Measurements from ENCODE around the gene PBX1. TPM values are rescaled to one million over a fixed set of nuclear protein-coding genes. Genes with fewer than 3 reads are reported as not detected.
A peak's percentile ranks its signal among the peaks of the same experiment; 100 is the strongest.

Gene PBX1
- total and polyA plus RNA-seq, 2 experiments from 2014 or later = 40.0 to 104 TPM

GRCh38 chr1:164604541-164604940 lies 45.6 kb downstream of the PBX1 start:
- Mint-ChIP-seq H3K36me3 (ENCODE audit: low read depth) (peaks cover 18% of the 10 kb centered on the region; the same call in 2 of the 3 replicates), H3K27ac (no peak overlapping the region), H3K4me1 (peaks cover 85% of the 10 kb centered on the region), H3K27me3 (ENCODE audit: insufficient read depth, low read depth, poor library complexity) (peaks cover 12% of the 10 kb centered on the region), H3K9me3 (no peaks in the 10 kb centered on the region), H3K4me3 (peak overlapping the region; percentile 7; the same call in 1 of the 3 replicates)
- DNase-seq (ENCODE audit: low spot score) = no peak
- H3K79me2 ChIP-seq (replicated peaks; ENCODE audit: insufficient read depth) = peaks cover 80% of the 10 kb centered on the region
- no peak for ATAC-seq
- H3K36me3 ChIP-seq (ENCODE audit: insufficient read depth) = no peaks in the 10 kb centered on the region
- peaks cover 13% of the 10 kb centered on the region for H4K20me1 ChIP-seq (replicated peaks; ENCODE audit: insufficient read depth)
- no peak overlapping the region for H3K27ac ChIP-seq (ENCODE audit: low read depth)
- no peaks in the 10 kb centered on the region for H3K27me3 ChIP-seq (ENCODE audit: insufficient read depth)
- H3K9me2 ChIP-seq (ENCODE audit: insufficient read depth) = no peaks in the 10 kb centered on the region
- TF ChIP-seq STAT1 (IDR thresholded peaks at IDR 0.05; ENCODE audit: unreplicated experiment) (no peak), NANOG (IDR thresholded peaks at IDR 0.05; ENCODE audit: borderline replicate concordance) (no peak), CREB1 (CRISPR knock-in tag; IDR thresholded peaks at IDR 0.05; ENCODE audit: low read depth) (no peak), JUNB (IDR thresholded peaks at IDR 0.05; ENCODE audit: unreplicated experiment) (no peak), ETS1 (IDR thresholded peaks at IDR 0.05) (no peak), EZH2 (IDR thresholded peaks at IDR 0.05; ENCODE audit: low read depth, unreplicated experiment) (no peak), EZH2phosphoT487 (IDR thresholded peaks at IDR 0.05; ENCODE audit: unreplicated experiment) (no peak), ZNF114 (CRISPR knock-in tag; IDR thresholded peaks at IDR 0.05) (no peak), POLR2AphosphoS5 (IDR thresholded peaks at IDR 0.05; ENCODE audit: low read depth) (no peak), ZNF331 (CRISPR knock-in tag; IDR thresholded peaks at IDR 0.05; ENCODE audit: low read depth) (no peak), ZNF462 (CRISPR knock-in tag; IDR thresholded peaks at IDR 0.05) (no peak)
- TF ChIP-seq, protein P1, sequence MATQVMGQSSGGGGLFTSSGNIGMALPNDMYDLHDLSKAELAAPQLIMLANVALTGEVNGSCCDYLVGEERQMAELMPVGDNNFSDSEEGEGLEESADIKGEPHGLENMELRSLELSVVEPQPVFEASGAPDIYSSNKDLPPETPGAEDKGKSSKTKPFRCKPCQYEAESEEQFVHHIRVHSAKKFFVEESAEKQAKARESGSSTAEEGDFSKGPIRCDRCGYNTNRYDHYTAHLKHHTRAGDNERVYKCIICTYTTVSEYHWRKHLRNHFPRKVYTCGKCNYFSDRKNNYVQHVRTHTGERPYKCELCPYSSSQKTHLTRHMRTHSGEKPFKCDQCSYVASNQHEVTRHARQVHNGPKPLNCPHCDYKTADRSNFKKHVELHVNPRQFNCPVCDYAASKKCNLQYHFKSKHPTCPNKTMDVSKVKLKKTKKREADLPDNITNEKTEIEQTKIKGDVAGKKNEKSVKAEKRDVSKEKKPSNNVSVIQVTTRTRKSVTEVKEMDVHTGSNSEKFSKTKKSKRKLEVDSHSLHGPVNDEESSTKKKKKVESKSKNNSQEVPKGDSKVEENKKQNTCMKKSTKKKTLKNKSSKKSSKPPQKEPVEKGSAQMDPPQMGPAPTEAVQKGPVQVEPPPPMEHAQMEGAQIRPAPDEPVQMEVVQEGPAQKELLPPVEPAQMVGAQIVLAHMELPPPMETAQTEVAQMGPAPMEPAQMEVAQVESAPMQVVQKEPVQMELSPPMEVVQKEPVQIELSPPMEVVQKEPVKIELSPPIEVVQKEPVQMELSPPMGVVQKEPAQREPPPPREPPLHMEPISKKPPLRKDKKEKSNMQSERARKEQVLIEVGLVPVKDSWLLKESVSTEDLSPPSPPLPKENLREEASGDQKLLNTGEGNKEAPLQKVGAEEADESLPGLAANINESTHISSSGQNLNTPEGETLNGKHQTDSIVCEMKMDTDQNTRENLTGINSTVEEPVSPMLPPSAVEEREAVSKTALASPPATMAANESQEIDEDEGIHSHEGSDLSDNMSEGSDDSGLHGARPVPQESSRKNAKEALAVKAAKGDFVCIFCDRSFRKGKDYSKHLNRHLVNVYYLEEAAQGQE (IDR thresholded peaks at IDR 0.05; ENCODE audit: unreplicated experiment) = no peak
- TF ChIP-seq, protein P2, sequence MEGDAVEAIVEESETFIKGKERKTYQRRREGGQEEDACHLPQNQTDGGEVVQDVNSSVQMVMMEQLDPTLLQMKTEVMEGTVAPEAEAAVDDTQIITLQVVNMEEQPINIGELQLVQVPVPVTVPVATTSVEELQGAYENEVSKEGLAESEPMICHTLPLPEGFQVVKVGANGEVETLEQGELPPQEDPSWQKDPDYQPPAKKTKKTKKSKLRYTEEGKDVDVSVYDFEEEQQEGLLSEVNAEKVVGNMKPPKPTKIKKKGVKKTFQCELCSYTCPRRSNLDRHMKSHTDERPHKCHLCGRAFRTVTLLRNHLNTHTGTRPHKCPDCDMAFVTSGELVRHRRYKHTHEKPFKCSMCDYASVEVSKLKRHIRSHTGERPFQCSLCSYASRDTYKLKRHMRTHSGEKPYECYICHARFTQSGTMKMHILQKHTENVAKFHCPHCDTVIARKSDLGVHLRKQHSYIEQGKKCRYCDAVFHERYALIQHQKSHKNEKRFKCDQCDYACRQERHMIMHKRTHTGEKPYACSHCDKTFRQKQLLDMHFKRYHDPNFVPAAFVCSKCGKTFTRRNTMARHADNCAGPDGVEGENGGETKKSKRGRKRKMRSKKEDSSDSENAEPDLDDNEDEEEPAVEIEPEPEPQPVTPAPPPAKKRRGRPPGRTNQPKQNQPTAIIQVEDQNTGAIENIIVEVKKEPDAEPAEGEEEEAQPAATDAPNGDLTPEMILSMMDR (conservative IDR thresholded peaks at IDR 0.05; ENCODE audit: low read depth in 2 of 2) = no peak
- H3K4me1 ChIP-seq (ENCODE audit: insufficient read depth) = peaks cover 81% of the 10 kb centered on the region
- H3K4me3 ChIP-seq = no peak overlapping the region
- no peaks in the 10 kb centered on the region for H3F3A ChIP-seq (replicated peaks; ENCODE audit: low read depth)
- peak overlapping the region; percentile 56 for H3K4me2 ChIP-seq
- no peak overlapping the region for H2AFZ ChIP-seq

All from GM23338 (cell line).